ENCODE results near the gene TUBB4A.
A peak's percentile ranks its signal among the peaks of the same experiment; 100 is the strongest.

The TUBB4A gene

GRCh38 chr19:6494438-6495036 is 7.6 kb downstream of the TUBB4A start:
- DNase-seq (ENCODE audit: low read depth): no peak

GRCh38 chr19:6491802-6492592 is 10.1 kb downstream of the TUBB4A start:
- DNase-seq (ENCODE audit: low read depth): no peak

GRCh38 chr19:6490134-6490533 is 12.0 kb downstream of the TUBB4A start:
- no peak for DNase-seq (ENCODE audit: low read depth)

- no peak for DNase-seq (ENCODE audit: low read depth)
Measured at GRCh38 chr19:6489278-6490061, 12.6 kb downstream of the TUBB4A start.

- DNase-seq (ENCODE audit: low read depth): no peak
Measured at GRCh38 chr19:6484831-6485230, 17.3 kb downstream of the TUBB4A start.

- DNase-seq (ENCODE audit: low read depth): no peak
Measured at GRCh38 chr19:6484230-6484629, 17.9 kb downstream of the TUBB4A start.

- no peak for DNase-seq (ENCODE audit: low read depth)
Measured at GRCh38 chr19:6483235-6483634, 18.9 kb downstream of the TUBB4A start.

- no peak for DNase-seq (ENCODE audit: low read depth)
Measured at GRCh38 chr19:6482343-6482686, 19.8 kb downstream of the TUBB4A start.

GRCh38 chr19:6481541-6482342 is 20.4 kb downstream of the TUBB4A start, which contains the start of gene DENND1C:
Gene DENND1C, minus strand, starts transcription at chr19:6481787. Its CDS starts 92 bp downstream, at chr19:6481695.
- peak; percentile 49 for DNase-seq (ENCODE audit: low read depth)

- DNase-seq (ENCODE audit: low read depth): no peak
Measured at GRCh38 chr19:6480848-6481415, 21.2 kb downstream of the TUBB4A start.

- DNase-seq (ENCODE audit: low read depth): no peak
Measured at GRCh38 chr19:6479836-6480398, 22.2 kb downstream of the TUBB4A start.

- DNase-seq (ENCODE audit: low read depth): no peak
Measured at GRCh38 chr19:6478815-6479214, 23.3 kb downstream of the TUBB4A start.

- no peak for DNase-seq (ENCODE audit: low read depth)
Measured at GRCh38 chr19:6476896-6477431, 25.1 kb downstream of the TUBB4A start.

- DNase-seq (ENCODE audit: low read depth): no peak
Measured at GRCh38 chr19:6476155-6476895, 25.8 kb downstream of the TUBB4A start.

GRCh38 chr19:6475321-6476108 is 26.6 kb downstream of the TUBB4A start:
- DNase-seq (ENCODE audit: low read depth): no peak

GRCh38 chr19:6473647-6474046 is 28.5 kb downstream of the TUBB4A start:
- no peak for DNase-seq (ENCODE audit: low read depth)

- DNase-seq (ENCODE audit: low read depth): no peak
Measured at GRCh38 chr19:6472713-6473112, 29.4 kb downstream of the TUBB4A start.

GRCh38 chr19:6471076-6471475 is 31.0 kb downstream of the TUBB4A start:
- no peak for DNase-seq (ENCODE audit: low read depth)

GRCh38 chr19:6470173-6470572 is 31.9 kb downstream of the TUBB4A start:
- DNase-seq (ENCODE audit: low read depth): no peak

GRCh38 chr19:6467384-6467783 is 34.7 kb downstream of the TUBB4A start:
- no peak for DNase-seq (ENCODE audit: low read depth)
